ENCODE results near the gene NR2F1-AS1.
A peak's percentile ranks its signal among the peaks of the same experiment; 100 is the strongest.
"Not testable (repeated sequence)": the region's sequence is repeated elsewhere in the genome, so short reads cannot be mapped to it uniquely, and the experiment has no call there.

NR2F1-AS1 gene

DNA sequence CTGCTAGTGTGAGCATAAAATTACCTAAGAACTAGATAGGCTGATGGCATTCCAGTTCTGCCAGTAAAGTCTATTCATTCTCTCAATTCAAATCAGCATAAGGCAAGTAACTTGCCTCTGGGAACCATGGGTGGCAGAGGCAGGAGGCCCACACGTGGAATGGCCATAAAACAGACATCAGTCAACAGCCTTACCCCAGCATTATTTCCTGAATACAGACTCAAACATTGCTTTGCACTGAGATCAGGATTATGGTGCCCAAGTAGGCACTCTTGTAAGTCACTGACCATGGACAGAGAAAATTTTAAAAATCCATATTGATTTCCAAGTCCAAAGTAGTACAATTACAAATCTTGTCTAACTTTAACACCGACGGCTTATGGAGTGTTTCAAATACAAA, 157.7 kb downstream of the NR2F1-AS1 start:
- no peak for DNase-seq

DNA sequence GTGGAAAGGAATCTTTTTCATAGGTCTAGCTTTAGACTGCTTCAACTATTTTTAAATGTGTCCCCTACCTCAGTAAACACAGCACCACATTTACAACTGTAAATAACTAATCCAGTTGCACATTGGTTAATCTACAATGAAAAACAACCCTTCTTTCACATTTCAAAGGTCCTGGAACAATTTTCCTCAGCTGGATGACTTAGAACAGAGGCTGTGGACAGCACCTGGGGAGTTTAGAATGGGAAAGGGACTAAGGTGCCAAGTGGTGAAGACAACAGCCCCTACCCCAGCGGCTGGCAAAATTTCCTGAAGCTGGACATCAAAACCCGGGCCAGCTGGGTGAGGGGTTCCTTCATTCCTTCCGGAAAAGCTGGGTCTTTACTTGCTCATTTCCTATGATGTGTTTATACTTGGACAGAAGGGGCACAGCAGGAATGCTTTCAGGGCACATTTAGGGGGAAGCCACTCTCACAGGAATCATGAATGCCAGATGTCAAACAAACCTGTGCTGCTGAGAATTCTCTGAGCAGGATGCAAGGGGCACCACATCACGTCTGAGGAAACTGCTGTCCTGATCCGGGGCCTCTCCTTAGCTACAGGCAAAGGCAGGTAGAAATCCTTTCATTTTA, 158.3 kb downstream of the NR2F1-AS1 start:
- peak in 1 of 2 experiments; percentile 45 for DNase-seq

DNA sequence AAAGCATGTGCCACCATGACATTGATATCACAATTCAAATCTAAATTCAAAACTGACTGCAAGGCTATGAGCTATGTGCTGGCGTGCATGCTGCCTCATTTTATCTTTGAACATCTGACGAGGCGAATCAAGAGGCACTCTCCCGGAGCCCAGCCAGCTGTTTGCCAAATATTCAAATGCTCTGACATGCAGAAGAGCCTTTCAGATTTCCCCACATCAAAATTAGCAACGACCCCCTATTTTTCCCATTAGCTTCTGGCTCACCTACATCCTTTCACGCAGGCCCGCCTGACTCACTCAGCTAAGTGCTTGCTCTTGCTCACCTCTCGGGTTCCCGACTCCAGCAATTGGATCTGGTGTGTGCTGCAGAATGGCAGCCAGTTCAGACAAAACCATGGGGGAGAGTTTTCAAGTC, 159.0 kb downstream of the NR2F1-AS1 start:
- no peak for DNase-seq

DNA sequence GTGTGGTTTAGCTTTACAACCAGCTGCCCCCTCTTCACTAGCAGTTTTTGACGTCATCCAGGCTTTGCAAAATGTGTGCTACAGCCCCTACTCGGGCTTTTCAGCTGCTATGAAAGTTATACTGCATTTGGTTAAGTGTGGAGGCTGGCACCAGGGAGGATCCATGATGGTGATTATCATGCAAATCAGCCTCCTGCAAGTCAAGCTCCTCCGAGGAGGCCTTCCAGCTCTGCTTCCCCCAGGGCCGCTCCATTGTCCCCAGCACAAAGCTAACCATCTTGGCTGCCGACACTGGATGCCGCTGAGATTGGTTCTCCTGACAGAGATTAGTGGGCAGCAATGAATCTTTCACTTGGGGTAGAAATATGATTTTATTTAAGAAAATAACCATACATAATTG, 159.6 kb downstream of the NR2F1-AS1 start:
- no peak for DNase-seq

DNA sequence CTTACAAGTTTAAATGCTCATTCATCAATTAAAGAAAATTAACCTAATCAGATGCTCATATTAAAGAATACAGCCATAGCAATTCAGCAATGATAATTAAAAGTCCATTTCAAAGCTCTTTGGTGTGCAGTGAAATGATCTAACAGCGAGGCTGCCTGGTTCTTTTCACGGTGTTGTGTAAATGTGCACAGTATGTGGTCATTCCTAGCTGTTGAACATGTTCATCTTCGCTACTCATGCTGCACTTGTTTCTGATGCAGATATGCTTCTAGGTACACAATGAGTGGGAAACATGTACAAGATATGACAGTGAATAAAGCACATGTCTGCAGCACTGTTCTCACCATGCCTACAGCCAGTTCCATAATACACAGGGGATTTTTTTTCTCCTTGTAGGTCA, 163.5 kb downstream of the NR2F1-AS1 start:
- DNase-seq = no peak

DNA sequence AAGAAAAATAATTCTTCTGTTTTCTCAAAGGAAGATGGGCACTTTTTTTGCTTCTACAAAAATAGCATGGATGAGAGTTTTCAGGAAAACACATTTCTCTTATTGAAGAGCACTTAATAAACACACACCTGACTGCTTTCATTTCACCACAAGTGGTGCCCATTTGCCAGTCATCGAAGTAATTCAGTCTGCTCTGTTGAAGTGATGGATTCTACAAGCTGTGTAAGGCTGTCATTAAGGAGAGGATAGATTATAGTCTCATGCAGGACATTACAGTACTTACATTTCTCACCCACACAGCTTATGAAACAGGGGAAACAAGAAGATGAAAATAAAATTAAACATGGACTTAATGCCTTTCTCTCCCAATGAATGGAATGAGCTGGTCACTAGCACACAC, 165.2 kb downstream of the NR2F1-AS1 start:
- no peak for DNase-seq

DNA sequence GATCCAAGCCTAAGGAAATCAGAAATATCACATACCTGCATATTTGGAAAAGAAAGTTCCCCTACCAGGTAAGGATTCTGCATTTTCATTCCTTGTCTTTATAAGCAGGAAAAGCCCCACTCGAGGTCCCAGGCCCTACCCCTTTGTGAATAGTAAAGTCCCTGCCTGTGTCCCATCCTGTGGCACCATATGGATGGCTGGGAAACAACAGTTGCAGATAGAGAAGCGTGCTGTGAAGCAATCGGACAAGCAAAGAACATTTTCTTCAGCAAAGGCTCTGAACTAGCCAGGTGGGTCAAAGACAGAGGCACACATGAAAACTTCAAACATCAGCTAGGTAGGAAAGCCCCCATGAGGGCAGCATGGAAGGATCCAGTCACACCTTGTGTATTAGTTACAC, 169.3 kb downstream of the NR2F1-AS1 start:
- no peak for DNase-seq

DNA sequence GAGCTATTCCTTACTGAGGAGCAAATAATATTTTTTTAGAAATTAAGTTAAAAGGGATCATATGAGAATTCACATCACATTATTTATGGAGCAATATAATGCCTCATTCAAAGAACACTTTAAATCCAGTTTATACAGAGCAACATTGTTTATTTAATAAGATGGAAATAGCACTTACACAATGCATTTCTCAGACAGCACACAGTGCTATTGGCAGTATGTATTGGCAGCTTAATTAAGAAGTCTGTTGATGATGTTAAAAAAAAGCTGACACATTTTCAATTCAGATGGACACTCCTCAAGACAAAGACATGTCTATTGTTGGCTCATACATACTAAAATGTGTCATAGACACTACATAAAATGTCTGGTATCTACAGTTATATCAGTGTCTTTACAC, 171.3 kb downstream of the NR2F1-AS1 start:
- DNase-seq = no peak

DNA sequence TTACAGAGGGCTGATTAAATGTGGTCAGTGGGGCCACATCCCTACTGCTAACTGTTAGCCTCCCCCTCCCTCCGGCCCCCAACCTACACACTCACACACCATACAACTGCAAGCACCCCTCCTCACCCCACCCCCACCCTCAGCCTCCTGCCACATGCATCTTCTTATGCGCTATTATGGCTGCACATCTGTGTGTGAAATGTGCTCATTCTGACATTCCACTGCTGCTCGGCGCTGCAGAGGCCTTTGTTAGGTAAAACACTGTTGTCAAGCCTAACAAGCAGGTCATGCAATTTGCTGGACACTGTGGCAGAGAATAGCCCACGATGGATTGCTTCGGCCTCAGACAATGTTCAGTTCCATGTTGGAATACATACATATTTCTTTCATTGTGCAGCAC, 173.6 kb downstream of the NR2F1-AS1 start:
- DNase-seq = no peak

DNA sequence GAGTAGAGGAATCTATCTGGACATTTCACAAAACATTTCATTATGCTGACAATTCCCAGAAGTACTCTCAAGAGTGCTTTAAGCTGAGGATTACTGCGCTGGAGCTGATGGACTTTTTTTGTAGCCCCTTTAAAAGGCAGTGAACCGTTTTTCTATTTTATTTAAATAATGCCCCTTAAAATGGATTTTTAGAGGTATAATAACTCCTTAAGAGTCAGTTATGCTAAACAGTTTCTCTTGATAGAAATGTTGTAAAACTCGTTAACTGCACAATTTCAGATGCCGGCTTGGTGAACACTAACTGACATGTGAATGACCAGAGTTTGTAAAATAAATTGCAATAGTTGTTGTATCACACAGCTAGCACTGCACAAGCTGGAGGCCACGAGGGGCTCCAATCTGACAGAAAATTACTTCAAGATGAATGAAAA, 174.0 kb downstream of the NR2F1-AS1 start:
- no peak for DNase-seq

DNA sequence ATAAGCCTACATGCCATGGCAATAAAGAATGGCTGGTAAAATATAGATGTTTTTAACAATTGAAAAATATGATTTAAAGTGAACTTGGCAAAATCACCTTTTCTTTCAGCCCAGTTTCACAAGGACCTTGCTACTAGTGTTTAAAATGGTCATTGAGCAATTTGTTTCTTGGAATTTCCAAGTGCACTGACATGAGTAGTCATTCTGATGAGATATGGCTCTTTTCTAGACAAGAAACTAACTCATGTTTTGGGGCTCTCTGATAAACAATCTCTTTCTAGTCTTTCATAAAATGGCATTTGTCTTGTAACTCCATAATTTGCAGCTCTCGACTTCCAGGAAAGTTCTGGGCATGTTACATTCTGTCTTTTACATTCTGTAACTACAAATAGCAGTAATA, 176.8 kb downstream of the NR2F1-AS1 start:
- no peak for DNase-seq

DNA sequence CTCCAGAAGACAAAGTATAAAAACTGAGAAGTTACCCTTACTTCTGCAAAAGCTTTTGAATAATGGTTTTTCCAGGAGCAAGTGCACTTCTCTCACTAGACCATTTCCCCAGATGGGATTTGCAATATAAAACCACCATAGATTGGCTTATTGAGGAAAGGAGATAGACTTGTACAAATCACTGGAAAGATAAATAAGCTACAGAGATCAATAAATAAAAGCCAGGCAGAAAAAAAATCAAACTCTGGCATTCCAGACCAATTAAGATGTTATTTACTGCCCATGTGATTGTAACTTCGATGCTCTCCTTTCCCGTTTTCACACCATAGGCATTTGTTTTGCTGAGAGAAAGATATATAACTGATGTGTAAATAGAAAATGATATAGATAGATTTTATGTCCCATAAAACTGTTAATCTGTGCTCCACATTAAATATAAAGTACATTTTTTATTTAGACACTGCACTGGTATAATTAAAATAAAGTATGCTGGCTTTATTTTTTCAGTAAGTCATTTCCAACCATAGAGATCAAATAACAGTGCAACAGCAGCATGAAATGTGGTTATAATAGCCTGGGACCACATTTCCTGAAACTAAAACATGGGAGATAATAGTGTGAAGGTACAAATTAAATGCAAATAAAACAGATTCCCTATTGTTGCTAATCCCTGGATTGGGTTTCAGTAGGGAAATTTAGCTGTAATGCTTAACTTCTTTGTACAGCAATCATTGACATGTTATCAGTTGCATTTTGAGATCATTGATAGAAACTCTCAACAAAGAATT, 177.7 kb downstream of the NR2F1-AS1 start:
- DNase-seq = no peak

DNA sequence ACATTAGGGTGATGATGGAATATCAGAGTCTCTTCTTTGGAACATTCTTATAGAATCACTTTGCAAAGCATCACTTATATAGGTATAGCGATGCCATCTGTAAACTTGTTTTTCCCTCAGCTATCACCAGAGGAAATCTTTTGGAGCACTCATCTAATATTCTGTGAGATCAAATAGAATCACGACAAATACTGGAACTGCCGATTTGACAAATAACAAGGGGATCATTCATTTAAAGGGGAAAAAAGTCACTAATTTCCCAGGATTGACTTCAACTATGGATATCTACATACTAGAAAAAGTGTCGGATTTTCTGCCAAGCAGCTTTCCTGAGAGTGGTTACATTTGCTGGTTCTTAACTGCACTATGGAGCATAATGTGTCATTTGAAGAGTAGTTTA, 178.6 kb downstream of the NR2F1-AS1 start:
- no peak for DNase-seq

DNA sequence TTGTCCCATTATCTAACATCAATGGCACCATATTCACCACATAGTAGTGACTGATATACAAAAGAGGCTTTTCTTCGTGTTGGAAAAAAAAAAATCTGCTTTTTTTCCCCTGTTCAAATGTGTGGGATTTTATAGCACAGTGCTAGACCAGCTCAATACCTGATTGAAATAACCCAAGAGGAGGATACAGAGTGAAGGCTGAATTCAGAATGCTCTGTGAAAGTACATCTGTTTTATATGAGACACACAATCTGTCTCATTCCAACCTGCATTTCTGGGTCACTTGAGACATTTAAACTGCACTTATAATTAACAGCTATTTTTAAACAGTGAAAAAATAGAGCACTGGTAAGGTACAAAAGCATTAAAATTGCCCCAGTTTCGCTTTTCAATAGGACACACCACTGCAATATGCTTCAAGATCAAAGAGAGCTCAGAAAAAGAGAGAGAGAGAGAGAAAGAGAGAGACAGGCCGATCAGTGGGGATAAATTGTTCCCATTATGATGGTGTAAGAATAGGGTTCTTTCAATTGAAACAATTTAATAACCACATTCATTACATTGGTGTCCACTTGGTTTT, 179.3 kb downstream of the NR2F1-AS1 start:
- DNase-seq = no peak

DNA sequence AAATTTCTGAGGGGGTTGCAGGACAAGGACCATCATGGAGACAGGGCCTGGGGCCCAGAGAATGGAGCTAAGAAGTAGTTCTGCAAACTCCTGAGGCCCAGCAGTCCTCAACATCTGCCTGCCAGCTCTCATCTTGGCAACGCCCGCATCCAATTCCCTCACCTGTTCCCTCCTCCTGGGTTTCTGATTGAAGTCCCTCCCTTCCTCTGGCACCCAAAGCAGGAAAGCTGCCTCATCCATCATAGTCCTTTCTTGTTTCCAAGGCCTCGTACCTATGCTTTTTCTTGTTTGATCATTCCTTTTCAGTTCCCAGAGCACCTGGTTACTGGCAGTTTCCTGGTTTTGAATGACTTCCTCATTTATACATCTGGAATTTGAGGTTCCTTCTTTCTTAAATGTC, 181.3 kb downstream of the NR2F1-AS1 start:
- DNase-seq = no peak

DNA sequence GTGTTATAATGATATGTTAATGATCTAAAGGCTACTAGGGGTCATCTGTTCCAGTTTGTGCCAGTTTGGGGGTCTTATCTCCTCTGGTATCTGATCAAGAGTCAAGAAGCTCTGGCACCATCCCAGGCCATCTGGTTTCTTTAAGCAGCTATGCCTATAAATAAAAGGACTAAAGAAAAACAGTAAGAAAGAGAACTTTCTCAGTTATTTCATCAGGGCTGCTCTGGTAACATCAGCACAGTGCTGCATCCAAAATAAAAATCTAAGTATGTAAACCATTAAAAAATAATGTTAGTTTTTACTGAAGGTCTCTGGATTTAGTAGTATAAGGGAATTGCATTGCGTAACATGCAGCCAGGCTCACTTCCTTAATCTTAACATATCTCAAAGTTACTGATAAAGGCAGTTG, 185.0 kb downstream of the NR2F1-AS1 start:
- DNase-seq = no peak

DNA sequence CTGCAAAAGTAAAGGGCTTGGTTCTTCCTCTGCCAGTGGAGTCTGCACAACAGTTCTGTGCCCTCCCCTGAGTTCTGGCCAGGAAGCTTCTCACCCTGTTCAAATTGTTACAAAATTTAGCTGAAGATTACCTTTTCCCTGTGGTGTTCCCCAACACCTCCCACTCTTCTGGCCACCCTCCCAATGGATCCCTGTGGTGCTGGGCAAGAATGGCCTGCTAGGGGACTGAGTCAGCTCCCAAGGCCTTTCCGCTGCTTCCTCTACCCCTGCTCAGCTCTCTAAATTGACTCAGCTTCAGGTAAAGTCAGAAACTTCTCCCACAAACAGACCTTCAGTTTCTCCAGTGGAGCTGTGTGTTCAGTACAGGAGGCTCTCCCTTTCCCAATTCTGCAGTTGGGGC, 186.0 kb downstream of the NR2F1-AS1 start:
- no peak for DNase-seq

DNA sequence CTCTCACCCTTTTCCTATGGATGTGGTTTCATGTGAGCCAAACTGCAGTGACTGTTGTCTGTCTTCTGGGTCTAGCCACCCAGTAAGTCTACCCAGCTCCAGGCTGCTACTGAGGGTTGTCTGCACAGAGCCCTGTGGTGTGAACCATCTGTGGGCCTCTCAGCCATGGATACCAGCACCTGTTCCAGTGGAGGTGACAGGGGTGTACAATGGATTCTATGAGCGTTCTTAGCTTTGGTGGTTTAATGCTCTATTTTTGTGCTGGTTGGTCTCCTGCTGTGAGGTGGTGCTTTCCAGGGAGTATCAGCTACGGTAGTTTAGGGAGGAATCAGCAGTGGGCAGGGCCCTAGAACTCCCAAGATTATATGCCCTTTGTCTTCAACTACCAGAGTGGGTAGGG, 186.7 kb downstream of the NR2F1-AS1 start:
- no peak for DNase-seq

DNA sequence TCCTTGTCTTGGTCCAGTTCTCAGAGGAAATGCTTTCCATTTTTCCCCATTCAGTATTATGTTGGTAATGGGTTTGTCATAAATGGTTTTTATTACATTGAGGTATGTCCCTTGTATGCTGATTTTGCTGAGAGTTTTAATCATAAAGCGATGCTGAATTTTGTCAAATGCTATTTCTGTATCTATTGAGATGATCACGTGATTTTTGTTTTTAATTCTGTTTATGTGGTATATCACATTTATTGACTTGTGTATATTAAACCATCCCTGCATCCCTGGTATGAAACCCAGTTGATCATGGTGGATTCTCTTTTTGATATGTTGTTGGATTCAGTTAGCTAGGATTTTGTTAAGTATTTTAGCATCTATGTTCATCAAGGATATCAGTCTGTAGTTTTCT, 189.8 kb downstream of the NR2F1-AS1 start:
- not testable (repeated sequence) for DNase-seq

DNA sequence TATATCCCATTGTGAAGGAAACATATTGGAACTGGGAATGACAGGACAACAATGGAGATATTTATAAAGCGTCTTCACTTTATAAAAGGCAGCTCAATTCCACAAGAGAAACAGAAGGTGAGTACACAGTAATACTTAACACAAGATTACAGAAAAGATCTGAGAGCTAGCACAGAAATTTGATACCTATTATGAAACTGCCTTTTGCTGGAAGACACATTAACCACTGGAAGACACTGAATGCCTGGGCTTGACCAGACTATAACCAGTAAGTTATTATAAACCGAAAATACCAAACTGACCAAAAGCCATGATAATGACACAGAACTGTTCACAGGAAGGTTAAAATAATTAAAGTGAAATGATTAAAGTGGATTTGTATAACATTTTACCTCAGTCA, 195.4 kb downstream of the NR2F1-AS1 start:
- DNase-seq = no peak

DNA sequence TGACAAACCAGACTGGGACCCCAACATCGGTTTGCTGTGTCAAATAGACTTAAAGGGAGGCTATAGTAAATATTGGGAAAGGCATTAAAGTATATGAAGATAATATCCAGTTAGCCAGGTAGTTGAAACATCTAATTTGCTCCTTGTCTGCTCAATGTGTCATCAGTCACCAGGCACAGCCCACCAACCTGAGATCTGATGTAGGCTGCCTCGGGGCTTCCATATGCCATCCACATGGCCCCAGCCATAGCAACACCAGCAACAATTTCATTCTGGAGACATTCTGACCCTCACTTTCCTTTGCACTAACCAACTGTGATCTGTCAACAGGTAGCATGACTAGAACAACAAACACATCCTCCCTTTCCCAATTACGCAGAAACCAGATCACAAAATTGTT, 196.0 kb downstream of the NR2F1-AS1 start:
- no peak for DNase-seq

DNA sequence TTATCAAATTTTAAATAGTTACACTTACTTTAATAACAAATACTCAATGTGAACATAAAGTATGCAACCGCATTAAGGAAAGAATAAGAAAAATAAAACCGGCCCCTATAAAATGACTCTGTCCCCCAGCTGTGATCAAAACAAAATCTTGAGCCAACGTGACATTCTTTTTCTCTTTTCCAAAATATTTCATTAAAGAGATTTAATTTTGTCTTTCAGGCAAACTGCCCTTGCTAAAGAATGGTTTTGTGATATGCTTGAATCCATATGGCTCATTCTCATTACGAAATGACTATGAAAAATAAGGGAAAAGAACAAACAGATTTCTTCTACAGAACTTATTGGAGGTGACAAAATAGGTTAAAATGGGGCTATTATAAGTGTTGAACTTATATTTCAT, 197.0 kb downstream of the NR2F1-AS1 start:
- no peak for DNase-seq

DNA sequence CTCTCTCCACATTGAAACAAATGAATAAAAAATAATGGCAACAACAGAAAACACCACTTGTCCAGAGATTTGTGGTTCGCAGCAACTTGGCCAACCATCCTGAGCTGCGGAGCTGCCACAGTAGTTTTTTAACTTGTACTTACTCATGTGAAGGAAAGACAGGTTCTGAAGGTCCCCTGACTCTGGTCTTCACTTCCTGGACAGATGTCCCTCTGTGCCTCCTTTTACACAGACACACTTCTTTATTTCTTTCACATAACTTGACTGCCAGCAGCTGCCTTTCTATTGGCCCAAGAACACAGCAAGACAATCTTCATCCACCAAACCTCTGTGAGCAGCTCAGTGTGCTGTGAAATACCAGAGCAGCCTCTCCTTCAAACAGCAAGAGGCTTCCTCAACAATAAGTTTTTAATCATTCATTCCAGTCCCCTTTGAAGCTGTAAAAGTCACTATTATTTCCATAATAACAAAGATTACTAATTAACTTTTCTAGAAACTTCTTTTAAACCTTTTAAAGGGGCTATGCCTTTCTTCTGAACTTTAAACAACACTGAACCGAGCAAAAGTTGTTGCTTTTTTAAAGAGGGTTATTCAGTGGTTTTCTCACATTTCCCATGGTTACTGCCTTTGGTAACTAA, 198.7 kb downstream of the NR2F1-AS1 start:
- DNase-seq = no peak

DNA sequence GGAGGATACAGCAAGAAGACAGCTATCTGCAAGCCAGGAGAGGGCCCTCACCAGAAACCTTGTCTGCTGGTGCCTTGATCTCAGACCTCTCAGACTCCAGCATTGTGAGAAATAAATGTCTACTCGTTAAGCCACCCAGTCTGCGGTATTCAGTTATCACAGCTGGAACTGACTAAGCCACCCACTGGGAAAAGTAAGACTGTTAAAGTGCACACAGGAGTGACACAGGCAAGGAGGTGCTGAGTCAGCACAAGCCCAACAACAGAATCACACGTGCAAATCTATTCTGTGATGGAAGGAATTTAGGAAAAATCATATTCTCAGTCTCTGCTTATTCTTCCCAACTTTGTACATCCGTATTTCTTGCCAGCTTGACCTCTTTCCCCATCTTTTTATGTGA, 200.0 kb downstream of the NR2F1-AS1 start:
- DNase-seq = no peak
